ENCODE measurements around the gene MRAP.

- TF ChIP-seq CTCF (IDR thresholded peaks at IDR 0.05) (no peak), EZH2 (IDR thresholded peaks at IDR 0.05; ENCODE audit: borderline replicate concordance, insufficient read depth, low read depth, low read length, poor library complexity, severe bottlenecking) (no peak)
These were observed 46.5 kb upstream of the MRAP start for GRCh38 chr21:32252136-32252535.

Data from B cell (primary cell).